Thymus (tissue), 14 donors: ENCODE measurements around the gene RABGAP1. TPM values are rescaled to one million over a fixed set of nuclear protein-coding genes. Genes with fewer than 3 reads are reported as not detected.
A peak's percentile ranks its signal among the peaks of the same experiment; 100 is the strongest.
"Not testable (repeated sequence)": the region's sequence is repeated elsewhere in the genome, so short reads cannot be mapped to it uniquely, and the experiment has no call there.

Experiments used
- DNase-seq, 9 donors: peaks; one replicate each; pipeline ENCODE4 v3.0.0-alpha.2; 2013; ENCODE audit warnings: low spot score in 9 of 9, low read depth in 6 of 9, missing footprints in 1 of 9
- H3K27ac ChIP-seq, 2 donors: one replicate each; pipeline ENCODE4 v1.5.1; 2013; ENCODE audit warnings: control low read depth in 1 of 2, low read depth in 1 of 2, low read length in 1 of 2, mild to moderate bottlenecking in 1 of 2, moderate library complexity in 1 of 2
- H3K27me3 ChIP-seq, 2 donors: one replicate each; pipeline ENCODE4 v1.5.1; 2013; ENCODE audit warnings: low read length in 1 of 2; ENCODE audit not compliant: control insufficient read depth in 2 of 2, insufficient read depth in 1 of 2
- H3K36me3 ChIP-seq, 2 donors: one replicate each; pipeline ENCODE4 v1.5.1; 2013; ENCODE audit warnings: low read length in 1 of 2, mild to moderate bottlenecking in 1 of 2, moderate library complexity in 1 of 2; ENCODE audit not compliant: control insufficient read depth in 2 of 2, insufficient read depth in 2 of 2
- H3K4me1 ChIP-seq, 2 donors: one replicate each; pipeline ENCODE4 v1.5.1; 2013; ENCODE audit warnings: low read length in 2 of 2; ENCODE audit not compliant: control insufficient read depth in 2 of 2, insufficient read depth in 2 of 2
- H3K4me3 ChIP-seq, 2 donors: one replicate each; pipeline ENCODE4 v1.5.1; 2013; ENCODE audit warnings: low read length in 2 of 2, control low read depth in 1 of 2, mild to moderate bottlenecking in 1 of 2
- H3K9me3 ChIP-seq, 2 donors: one replicate each; pipeline ENCODE4 v1.5.1; 2013; ENCODE audit warnings: low read length in 1 of 2, mild to moderate bottlenecking in 1 of 2; ENCODE audit not compliant: control insufficient read depth in 2 of 2, insufficient read depth in 1 of 2
- WGBS: extraction: QIAGEN DNeasy Blood & Tissue Kit; methylation state at CpG from one replicate; pipeline ENCODE4 v1.1.7; 2013; 5-methylcytosine and 5-hydroxymethylcytosine counted together
- long read RNA-seq, 10 donors: transcript quantifications; one replicate each; lab custom pipeline, GENCODE V29; 2026
- polyA plus RNA-seq: library from polyadenylated mRNA; stranded (reverse); fragments of 200-250 nt; gene quantifications from one replicate; pipeline ENCODE4 v1.2.3, GENCODE V29; 2013
- total RNA-seq: library from RNA; stranded (reverse); fragments of 120-200 nt; gene quantifications from one replicate; pipeline ENCODE4 v1.2.4, GENCODE V29; 2013
- donor health status: healthy.

RABGAP1 gene
- total RNA-seq (18.1 TPM), polyA plus RNA-seq (17.4 TPM)
- long read RNA-seq, donor 1: 0 reads
- long read RNA-seq, donor 2: 0 reads
- long read RNA-seq, donor 3, partial matches to known transcripts: 38 of 59 reads
- long read RNA-seq, donor 3, other reads (novel, unspliced or antisense): 21 of 59 reads
- long read RNA-seq, donor 4: 0 reads
- long read RNA-seq, donor 5, partial matches to known transcripts: 0 of 1 reads
- long read RNA-seq, donor 5, other reads (novel, unspliced or antisense): 0 of 1 reads
- long read RNA-seq, donor 6, full-length matches to known transcripts: 1 of 1 reads
- long read RNA-seq, donor 6, partial matches to known transcripts: 0 of 1 reads
- long read RNA-seq, donor 6, other reads (novel, unspliced or antisense): 0 of 1 reads
- long read RNA-seq, donor 7, full-length matches to known transcripts: 2 of 2 reads
- long read RNA-seq, donor 7, partial matches to known transcripts: 0 of 2 reads
- long read RNA-seq, donor 7, other reads (novel, unspliced or antisense): 0 of 2 reads
- long read RNA-seq, donor 8, partial matches to known transcripts: 15 of 16 reads
- long read RNA-seq, donor 8, other reads (novel, unspliced or antisense): 0 of 16 reads
- long read RNA-seq, donor 9, partial matches to known transcripts: 41 of 50 reads
- long read RNA-seq, donor 9, other reads (novel, unspliced or antisense): 9 of 50 reads
- long read RNA-seq, donor 10, full-length matches to known transcripts: 1 of 1 reads
- long read RNA-seq, donor 10, partial matches to known transcripts: 0 of 1 reads
- long read RNA-seq, donor 10, other reads (novel, unspliced or antisense): 0 of 1 reads

- under 1% methylated on average over 54 of the region's 54 CpGs for WGBS
- DNase-seq: peak; percentile 93 to 99 (median 97)
- Histone ChIP-seq H3K4me3 (peak within 1 kb of the TSS; percentile 87 to 89), H3K27ac (peak within 1 kb of the TSS; percentile 92 to 96), H3K9me3 (peaks cover 0 to 1% of the 10 kb centered on the region in 2 donors), H3K27me3 (no peaks in the 10 kb centered on the region), H3K36me3 (peaks cover 7 to 12% of the 10 kb centered on the region in 2 donors), H3K4me1 (peaks cover 9 to 14% of the 10 kb centered on the region in 2 donors)
Observed at GRCh38 chr9:122940749-122941581, at the start of gene RABGAP1. Gene RABGAP1, plus strand, starts transcription at chr9:122941020. Its CDS starts 16,040 bp downstream, at chr9:122957060.

DNA sequence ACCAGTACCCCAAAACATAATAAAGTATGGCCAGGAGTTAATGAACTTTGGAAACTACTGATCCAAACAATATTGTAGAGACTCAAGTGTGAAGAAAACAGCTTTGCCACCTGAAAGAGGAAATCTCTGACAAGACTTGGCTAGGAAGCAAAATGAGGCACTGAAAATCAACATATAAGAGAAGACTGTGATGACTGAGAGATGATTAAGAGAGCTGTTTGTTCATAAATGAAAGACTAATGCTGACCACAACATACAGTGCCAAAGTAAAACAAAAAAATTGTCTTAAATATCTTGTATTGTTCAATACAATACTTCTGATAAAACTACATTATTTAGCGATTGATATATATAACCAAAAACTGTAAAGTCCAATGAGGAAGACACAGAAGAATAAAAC, 42.9 kb upstream of the RABGAP1 start:
- WGBS: 98% methylated on average over 1 of the region's 1 CpG
- peaks cover 7 to 24% of the 10 kb centered on the region in 2 donors for H3K36me3 ChIP-seq

GRCh38 chr9:122900791-122901190, 40.0 kb upstream of the RABGAP1 start:
- peak overlapping the region in 1 of 2 donors; percentile 28 for H3K27ac ChIP-seq

More for the DNA sequence above, 42.9 kb upstream of the RABGAP1 start:
- no peaks in the 10 kb centered on the region for H3K9me3 ChIP-seq
- DNase-seq: no peak
- H3K27me3 ChIP-seq: no peaks in the 10 kb centered on the region
- no peak overlapping the region for H3K27ac ChIP-seq
- H3K4me1 ChIP-seq: no peaks in the 10 kb centered on the region
- H3K4me3 ChIP-seq: no peak overlapping the region

GRCh38 chr9:122904466-122904822, 36.4 kb upstream of the RABGAP1 start:
- Histone ChIP-seq H3K4me1 (peaks cover 0 to 6% of the 10 kb centered on the region in 2 donors), H3K27ac (peak overlapping the region; percentile 83 to 86), H3K27me3 (no peaks in the 10 kb centered on the region), H3K4me3 (peak overlapping the region; percentile 71 to 94), H3K36me3 (no peaks in the 10 kb centered on the region), H3K9me3 (no peaks in the 10 kb centered on the region)
- peak in 3 of 9 donors; percentile 15 to 40 (median 28) for DNase-seq
- under 1% methylated on average over 8 of the region's 8 CpGs for WGBS

More at GRCh38 chr9:122900791-122901190, 40.0 kb upstream of the RABGAP1 start:
- no peak overlapping the region for H3K4me3 ChIP-seq
- H3K9me3 ChIP-seq: no peaks in the 10 kb centered on the region
- H3K4me1 ChIP-seq: peaks cover 0 to 6% of the 10 kb centered on the region in 2 donors
- no peaks in the 10 kb centered on the region for H3K27me3 ChIP-seq
- 13% methylated on average over 2 of the region's 2 CpGs for WGBS
- H3K36me3 ChIP-seq: peaks cover 7 to 11% of the 10 kb centered on the region in 2 donors
- DNase-seq: peak in 1 of 9 donors; percentile 10

DNA sequence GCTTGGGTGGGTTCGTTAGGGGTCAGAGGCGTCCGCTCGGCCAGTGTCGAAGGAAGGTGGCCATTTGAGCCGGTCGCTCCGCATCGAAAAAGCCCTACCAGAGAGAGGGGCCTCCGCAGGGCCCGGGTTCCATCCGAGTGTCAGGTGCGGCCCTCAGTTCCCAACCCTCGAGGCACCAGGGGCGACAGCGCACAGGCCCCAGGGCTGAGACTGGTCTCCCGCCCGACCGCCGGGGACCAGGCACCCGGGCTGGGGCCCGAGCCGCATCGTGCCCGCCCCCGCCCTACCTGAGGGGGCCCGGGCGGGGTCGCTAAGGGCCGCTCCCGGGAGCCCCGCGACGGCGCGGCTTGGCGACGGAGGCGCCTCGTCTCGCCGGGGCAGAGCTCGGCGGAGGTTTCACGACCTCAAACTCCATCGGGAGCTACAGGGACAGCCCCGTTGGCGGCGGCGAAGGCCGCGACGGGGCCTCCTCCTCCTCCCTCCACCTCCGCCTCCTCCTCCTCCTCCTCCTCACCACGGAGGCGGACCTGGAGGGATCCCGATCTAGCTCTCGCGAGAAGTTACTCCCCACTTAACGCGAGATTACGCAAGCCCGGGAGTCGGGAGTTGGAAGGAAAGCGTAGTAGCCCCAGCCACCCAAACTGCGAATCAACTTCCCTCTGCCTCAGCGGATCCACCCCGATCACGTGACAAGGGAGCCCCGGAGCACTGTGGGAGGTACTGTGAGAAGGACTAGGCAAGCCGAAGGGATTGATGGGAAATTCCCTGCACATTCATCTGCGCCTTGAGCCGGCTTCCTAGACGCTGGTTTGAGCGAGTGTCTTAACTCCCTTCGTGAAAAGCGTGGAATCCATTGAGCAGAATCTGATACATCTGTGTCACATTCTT, 35.8 kb upstream of the RABGAP1 start, which contains the start of gene RC3H2:
TSS of gene RC3H2 (minus strand) at position 537 of the 888 bp plus-strand sequence. CDS start 7,850 bp downstream, outside the sequence.
- Histone ChIP-seq H3K4me1 (peaks cover 0 to 6% of the 10 kb centered on the region in 2 donors), H3K27me3 (no peaks in the 10 kb centered on the region), H3K36me3 (peaks cover 0 to 4% of the 10 kb centered on the region in 2 donors), H3K9me3 (no peaks in the 10 kb centered on the region), H3K4me3 (peak within 1 kb of the TSS; percentile 71 to 94), H3K27ac (peak within 1 kb of the TSS; percentile 83 to 86)
- WGBS: under 1% methylated on average over 77 of the region's 77 CpGs
- peak; percentile 94 to 100 (median 98) for DNase-seq

DNA sequence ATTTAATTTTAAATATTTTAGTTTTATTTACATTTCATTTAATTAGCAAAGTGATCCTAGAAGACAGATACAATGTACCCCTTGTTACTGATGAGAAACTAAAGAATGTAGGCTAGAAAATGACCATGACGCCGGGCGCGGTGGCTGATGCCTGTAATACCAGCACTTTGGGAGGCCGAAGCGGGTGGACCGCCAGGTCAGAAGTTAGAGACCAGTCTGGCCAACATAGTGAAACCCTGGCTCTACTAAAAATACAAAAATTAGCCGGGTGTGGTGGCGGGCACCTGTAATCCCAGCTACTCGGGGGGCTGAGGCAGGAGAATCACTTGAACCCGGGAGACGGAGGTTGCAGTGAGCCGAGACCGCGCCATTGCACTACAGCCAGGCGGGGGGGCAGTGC, 34.7 kb upstream of the RABGAP1 start:
- not testable (repeated sequence) for DNase-seq, H3K27me3 ChIP-seq, H3K27ac ChIP-seq

DNA sequence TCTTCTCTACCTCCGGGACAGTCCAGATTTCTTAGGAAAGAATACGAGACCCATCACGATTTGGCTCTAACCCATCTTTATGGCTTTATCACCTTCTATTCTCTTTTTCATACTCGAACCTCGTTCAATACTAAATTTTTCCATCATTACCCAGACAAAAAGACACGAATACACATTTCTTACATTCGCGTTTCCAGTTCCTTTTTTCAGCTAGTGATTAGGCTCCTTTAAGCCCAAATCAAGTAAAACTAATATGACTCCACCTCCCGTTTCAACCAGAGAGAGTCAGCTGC, 28.2 kb upstream of the RABGAP1 start:
- no peaks in the 10 kb centered on the region for H3K9me3 ChIP-seq
- peak overlapping the region; percentile 89 to 93 for H3K27ac ChIP-seq
- no peak for DNase-seq
- peaks cover 8 to 10% of the 10 kb centered on the region in 2 donors for H3K4me1 ChIP-seq
- H3K4me3 ChIP-seq: peak overlapping the region; percentile 67 to 71
- H3K27me3 ChIP-seq: no peaks in the 10 kb centered on the region
- 5% methylated on average over 9 of the region's 9 CpGs for WGBS
- H3K36me3 ChIP-seq: peaks cover 6 to 19% of the 10 kb centered on the region in 2 donors

More for the DNA sequence above, 34.7 kb upstream of the RABGAP1 start:
- not testable (repeated sequence) for H3K9me3 ChIP-seq, H3K4me1 ChIP-seq, H3K4me3 ChIP-seq
- peaks cover 6 to 12% of the 10 kb centered on the region in 2 donors for H3K36me3 ChIP-seq
- WGBS: 94% methylated on average over 16 of the region's 16 CpGs
